H1 (cell line): Measurements from ENCODE around the gene NBPF1. TPM values are rescaled to one million over a fixed set of nuclear protein-coding genes. Genes with fewer than 3 reads are reported as not detected.
"Not testable (repeated sequence)": the region's sequence is repeated elsewhere in the genome, so short reads cannot be mapped to it uniquely, and the experiment has no call there.

Experiments
- CTCF ChIA-PET: fragments of 300-600 bp; sonication (Branson Sonifier 250); formaldehyde crosslinking; loops from one replicate; lab custom pipeline; 2021; ENCODE audit not compliant: partially characterized antibody; lab: Charles Lee
- POLR2A ChIA-PET: fragments of 300-600 bp; sonication (Branson Sonifier 250); formaldehyde crosslinking; loops from one replicate; lab custom pipeline; 2021; ENCODE audit warnings: inconsistent platforms; ENCODE audit not compliant: partially characterized antibody; lab: Charles Lee
- DNase-seq, 2 experiments: peaks; one replicate each; pipeline versions ENCODE4 v3.0.0 to v3.0.0-alpha.2; 2010 to 2022; ENCODE audit warnings: low spot score in 2 of 2, low read depth in 1 of 2, mixed read lengths in 1 of 2
- FAIRE-seq: peaks from 2 replicates; lab custom pipeline; 2011; peaks lifted over from hg19 to GRCh38; lab: Jason Lieb, UNC
- H2AFZ ChIP-seq: 2 replicates; pipeline ENCODE4 v1.8.1; 2012; ENCODE audit warnings: low read length, inconsistent platforms
- H2AK5ac ChIP-seq: 2 replicates; pipeline ENCODE4 v1.6.1; 2013; ENCODE audit warnings: low read depth, low read length
- H2BK120ac ChIP-seq: replicated peaks from 2 replicates; pipeline ENCODE3; 2013; ENCODE audit warnings: low read depth, low read length, inconsistent platforms
- H2BK12ac ChIP-seq: 2 replicates; pipeline ENCODE4 v1.6.1; 2013; ENCODE audit warnings: low read depth, low read length
- H2BK15ac ChIP-seq: 2 replicates; pipeline ENCODE4 v1.6.1; 2013; ENCODE audit warnings: low read length
- H2BK20ac ChIP-seq: 2 replicates; pipeline ENCODE4 v1.6.1; 2013; ENCODE audit warnings: low read length
- H2BK5ac ChIP-seq: 2 replicates; pipeline ENCODE4 v1.6.1; 2013; ENCODE audit warnings: low read depth, low read length
- H3K14ac ChIP-seq: 2 replicates; pipeline ENCODE4 v1.6.1; 2013; ENCODE audit warnings: inconsistent platforms; ENCODE audit not compliant: insufficient read length
- H3K18ac ChIP-seq: 2 replicates; pipeline ENCODE4 v1.6.1; 2013; ENCODE audit warnings: low read length; ENCODE audit errors: extremely low read depth
- H3K23ac ChIP-seq: 2 replicates; pipeline ENCODE4 v1.6.1; 2013; ENCODE audit warnings: inconsistent platforms; ENCODE audit not compliant: insufficient read length
- H3K23me2 ChIP-seq: 2 replicates; pipeline ENCODE4 v1.6.1; 2013; ENCODE audit warnings: low read depth, low read length
- H3K27ac ChIP-seq: 2 replicates; pipeline ENCODE4 v1.6.1; 2011; ENCODE audit warnings: low read depth, low read length, inconsistent platforms
- H3K27me3 ChIP-seq, 4 experiments: replicated peaks in 1 of 4; 1 replicate in 1 of 4; 2 replicates in 3 of 4; pipeline versions ENCODE4 v1.6.1 to v1.8.1; 2011 to 2013; ENCODE audit warnings: low read length in 3 of 4, mild to moderate bottlenecking in 3 of 4, inconsistent platforms in 2 of 4, mixed read lengths in 2 of 4, moderate library complexity in 1 of 4; ENCODE audit not compliant: control insufficient read depth in 3 of 4, insufficient read depth in 3 of 4; ENCODE audit errors: extremely low read depth in 1 of 4
- H3K36me3 ChIP-seq, 4 experiments: 2 replicates each; pipeline versions ENCODE4 v1.6.1 to v1.8.1; 2011 to 2013; ENCODE audit warnings: mild to moderate bottlenecking in 4 of 4, low read length in 3 of 4, moderate library complexity in 2 of 4, control low read depth in 1 of 4, inconsistent platforms in 1 of 4; ENCODE audit not compliant: insufficient read depth in 4 of 4, control insufficient read depth in 2 of 4
- H3K4ac ChIP-seq: replicated peaks from 2 replicates; pipeline ENCODE3; 2013; ENCODE audit warnings: low read length, low read depth, mixed read lengths, inconsistent platforms; ENCODE audit not compliant: insufficient read length
- H3K4me1 ChIP-seq, 4 experiments: replicated peaks in 1 of 4; 1 replicate in 1 of 4; 2 replicates in 3 of 4; pipeline versions ENCODE4 v1.6.1 to v1.8.1; 2011 to 2013; ENCODE audit warnings: low read length in 3 of 4, inconsistent platforms in 2 of 4, mixed read lengths in 1 of 4; ENCODE audit not compliant: insufficient read depth in 4 of 4, control insufficient read depth in 3 of 4
- H3K4me2 ChIP-seq, 2 experiments: 2 replicates each; pipeline versions ENCODE4 v1.6.1 to v1.8.1; 2011 to 2013; ENCODE audit warnings: low read depth in 2 of 2, low read length in 2 of 2, control low read depth in 1 of 2, inconsistent platforms in 1 of 2, mild to moderate bottlenecking in 1 of 2; ENCODE audit not compliant: insufficient read depth in 1 of 2
- H3K4me3 ChIP-seq, 4 experiments: fragments of 200-600, 300-600 bp in 1 of 4; sonication (generic), shearing (Covaris generic), sonication (Bioruptor Twin) in 1 of 4; 2 replicates each; pipeline versions ENCODE4 v1.5.1 to v1.8.1; 2011 to 2016; ENCODE audit warnings: low read length in 4 of 4, low read depth in 3 of 4, control low read depth in 2 of 4, inconsistent platforms in 2 of 4, mild to moderate bottlenecking in 2 of 4, mixed read lengths in 1 of 4, moderate library complexity in 1 of 4; ENCODE audit not compliant: insufficient read depth in 2 of 4; ENCODE audit errors: extremely low read depth in 1 of 4
- H3K56ac ChIP-seq: replicated peaks from 2 replicates; pipeline ENCODE3; 2013; ENCODE audit warnings: low read depth, mild to moderate bottlenecking, mixed read lengths, low read length, inconsistent platforms; ENCODE audit not compliant: insufficient read length
- H3K79me1 ChIP-seq: 2 replicates; pipeline ENCODE4 v1.6.1; 2013; ENCODE audit warnings: low read depth, low read length, control low read depth
- H3K79me2 ChIP-seq, 2 experiments: 2 replicates each; pipeline versions ENCODE4 v1.6.1 to v1.8.1; 2012 to 2013; ENCODE audit warnings: low read length in 2 of 2, mild to moderate bottlenecking in 2 of 2, inconsistent platforms in 1 of 2; ENCODE audit not compliant: insufficient read depth in 2 of 2, control insufficient read depth in 1 of 2
- H3K9ac ChIP-seq, 4 experiments: replicated peaks in 1 of 4; 1 replicate in 1 of 4; 2 replicates in 3 of 4; pipeline versions ENCODE4 v1.6.1 to v1.8.1; 2011 to 2013; ENCODE audit warnings: low read depth in 3 of 4, low read length in 3 of 4, control low read depth in 2 of 4, mild to moderate bottlenecking in 2 of 4, moderate library complexity in 2 of 4, inconsistent platforms in 1 of 4; ENCODE audit errors: extremely low read depth in 1 of 4
- H3K9me3 ChIP-seq, 2 experiments: 2 replicates each; pipeline versions ENCODE4 v1.6.1 to v1.8.1; 2012 to 2013; ENCODE audit warnings: mild to moderate bottlenecking in 2 of 2, moderate library complexity in 2 of 2, control low read depth in 1 of 2, inconsistent platforms in 1 of 2, low read depth in 1 of 2, low read length in 1 of 2, mixed read lengths in 1 of 2; ENCODE audit not compliant: insufficient read depth in 2 of 2
- H4K20me1 ChIP-seq, 2 experiments: replicated peaks in 1 of 2; 2 replicates each; pipeline versions ENCODE3 to v1.8.1; 2011 to 2013; ENCODE audit warnings: inconsistent platforms in 2 of 2, low read length in 2 of 2, mild to moderate bottlenecking in 1 of 2; ENCODE audit not compliant: insufficient read depth in 2 of 2, control insufficient read depth in 1 of 2
- H4K5ac ChIP-seq: 2 replicates; pipeline ENCODE4 v1.6.1; 2013; ENCODE audit warnings: low read length, low read depth, mixed read lengths, inconsistent platforms; ENCODE audit not compliant: insufficient read length
- H4K8ac ChIP-seq: 2 replicates; pipeline ENCODE4 v1.8.0; 2013; ENCODE audit warnings: mild to moderate bottlenecking, moderate library complexity, low read length, inconsistent platforms; ENCODE audit not compliant: insufficient read depth; ENCODE audit errors: extremely low read depth
- H4K91ac ChIP-seq: replicated peaks from 2 replicates; pipeline ENCODE3; 2013; ENCODE audit warnings: low read length, mixed read lengths, inconsistent platforms; ENCODE audit not compliant: insufficient read length
- WGBS, 2 experiments: shearing (Covaris generic) in 1 of 2; methylation state at CpG; one replicate each; pipeline versions ENCODE4 v1.1.6 to v1.1.7; 2013 to 2015; ENCODE audit warnings: low lambda C conversion rate in 2 of 2, mixed read lengths in 2 of 2, inconsistent platforms in 1 of 2, low coverage in 1 of 2, missing lambda C conversion rate in 1 of 2; ENCODE audit not compliant: insufficient replicate concordance in 2 of 2, insufficient coverage in 1 of 2, insufficient read length in 1 of 2; ENCODE audit errors: extremely low coverage in 1 of 2, missing lambda C conversion rate in 1 of 2; 5-methylcytosine and 5-hydroxymethylcytosine counted together
- polyA plus RNA-seq, 7 experiments: library from polyadenylated mRNA; depleted of rRNA in 3 of 7; stranded (reverse) in 5 of 7; unstranded in 2 of 7; fragments of >200 nt in 5 of 7; fragments of 200-250 nt in 2 of 7; gene quantifications; 1 replicate in 5 of 7; 2 replicates in 1 of 7; 4 replicates in 1 of 7; pipeline versions ENCODE4 v1.2.1 to v1.2.3, GENCODE V29; 2011 to 2013; ENCODE audit warnings: missing spikeins in 2 of 7, mixed read lengths in 2 of 7
- total RNA-seq: library from RNA; stranded (reverse); fragmentation: NEBNext Ultra II Directional; extraction: Animal tissue kit (Norgen Biotek cat#: 25700); gene quantifications from 2 replicates; pipeline ENCODE4 v1.2.1, GENCODE V29; 2021

Gene NBPF1
- total and polyA plus RNA-seq, 2 of the 8 experiments (the other 6 are each of a cell fraction or from before 2014, with no cell fraction given) = 9.6 to 19.3 TPM

- not testable (repeated sequence) for H2AK5ac ChIP-seq, H3K14ac ChIP-seq, H3K4me3 ChIP-seq, H3K27ac ChIP-seq, DNase-seq, H3K23me2 ChIP-seq, H4K91ac ChIP-seq, H3K27me3 ChIP-seq, H2BK15ac ChIP-seq, H3K23ac ChIP-seq, H3K4ac ChIP-seq, H3K56ac ChIP-seq, H2BK20ac ChIP-seq, H2BK120ac ChIP-seq, H3K9me3 ChIP-seq, H4K5ac ChIP-seq, H3K36me3 ChIP-seq, H4K8ac ChIP-seq, H3K18ac ChIP-seq, H3K4me1 ChIP-seq, H2BK12ac ChIP-seq, FAIRE-seq, H3K79me2 ChIP-seq, H3K9ac ChIP-seq, H2BK5ac ChIP-seq, H3K4me2 ChIP-seq, H2AFZ ChIP-seq
- Histone ChIP-seq H4K20me1 (peaks cover 7 to 13% of the 10 kb centered on the region in 2 experiments), H3K79me1 (peaks cover 12% of the 10 kb centered on the region)
- ChIA-PET CTCF (interaction anchor here (1.2 to 13.8 kb wide), 4 partner anchors 12 to 91 kb away, joined by 3 to 239 read pairs (median 6); no protein-coding TSS in a partner anchor), POLR2A (interaction anchor here (2.0 kb wide), 1 partner anchor 68 kb away, joined by 4 read pairs; no protein-coding TSS in a partner anchor)
- WGBS, 2 experiments = 91% methylated on average over 6 of the region's 6 CpGs; no CpG with 5 or more reads in 1 of the 2 experiments
Observed at GRCh38 chr1:16633540-16634282, 20.3 kb upstream of the NBPF1 start.
